Body of pancreas (tissue), 4 donors: ENCODE measurements around the gene PDYN. TPM values are rescaled to one million over a fixed set of nuclear protein-coding genes. Genes with fewer than 3 reads are reported as not detected.
A peak's percentile ranks its signal among the peaks of the same experiment; 100 is the strongest.

Experiments
- ATAC-seq: fragments of 150-250 bp; one replicate; pipeline ENCODE4 v1.9.1; 2016
- DNase-seq, 4 donors: peaks; one replicate each; pipeline ENCODE4 v3.0.0-alpha.2; 2019
- H3K27ac ChIP-seq, 4 donors: fragments of 200-600 bp; sonication (generic); 1 replicate in 3 of 4; 2 replicates in 1 of 4; pipeline versions ENCODE4 v1.5.1 to v1.6.1; 2016 to 2019; ENCODE audit warnings: mild to moderate bottlenecking in 1 of 4, mixed read lengths in 1 of 4, moderate library complexity in 1 of 4
- H3K27me3 ChIP-seq, 2 donors: fragments of 200-600 bp; sonication (generic); one replicate each; pipeline ENCODE4 v1.6.0; 2016; ENCODE audit warnings: mild to moderate bottlenecking in 1 of 2
- H3K36me3 ChIP-seq, 2 donors: fragments of 200-600 bp; sonication (generic); replicated peaks in 1 of 2; 2 replicates each; pipeline ENCODE4 v1.5.1; 2016; ENCODE audit warnings: low read depth in 2 of 2; ENCODE audit not compliant: insufficient read depth in 1 of 2
- H3K4me1 ChIP-seq: fragments of 200-600 bp; sonication (generic); one replicate; pipeline ENCODE4 v1.6.0; 2016
- H3K4me3 ChIP-seq, 2 donors: fragments of 200-600 bp; sonication (generic); 1 replicate in 1 of 2; 2 replicates in 1 of 2; pipeline ENCODE4 v1.5.1; 2016 to 2019
- H3K9me3 ChIP-seq, 3 donors: fragments of 200-600 bp; sonication (generic); 1 replicate in 2 of 3; 2 replicates in 1 of 3; pipeline ENCODE4 v1.5.1; 2016
- POLR2A ChIP-seq, 3 donors: fragments of 450-650 bp; IDR thresholded peaks; one replicate each; pipeline ENCODE4 v1.6.1; 2016; ENCODE audit warnings: antibody characterized with exemption in 3 of 3, mild to moderate bottlenecking in 2 of 3
- WGBS, 2 donors: methylation state at CpG; one replicate each; pipeline ENCODE4 v1.1.5; 2017; 5-methylcytosine and 5-hydroxymethylcytosine counted together
- intact Hi-C: fragments of 100-400 bp; cut with DNase I; formaldehyde crosslinking; loops from one replicate; pipeline ENCODE4 v1.15.1; 2023
- total RNA-seq, 2 donors: library from RNA; depleted of rRNA; stranded (reverse); fragments of >200 nt; gene quantifications; one replicate each; pipeline ENCODE4 v1.1.0, GENCODE V29; 2016
- TF ChIP-seq, protein P1 (sequence below), 7 experiments: fragments of 450-650 bp in 4 of 7; fragments of 200-600 bp in 3 of 7; sonication (generic) in 3 of 7; IDR thresholded peaks; one replicate each; pipeline ENCODE4 v1.5.1; 2016 to 2019; ENCODE audit warnings: antibody characterized with exemption in 7 of 7

Gene PDYN
- total RNA-seq, 2 donors from 2014 or later = not detected

DNA sequence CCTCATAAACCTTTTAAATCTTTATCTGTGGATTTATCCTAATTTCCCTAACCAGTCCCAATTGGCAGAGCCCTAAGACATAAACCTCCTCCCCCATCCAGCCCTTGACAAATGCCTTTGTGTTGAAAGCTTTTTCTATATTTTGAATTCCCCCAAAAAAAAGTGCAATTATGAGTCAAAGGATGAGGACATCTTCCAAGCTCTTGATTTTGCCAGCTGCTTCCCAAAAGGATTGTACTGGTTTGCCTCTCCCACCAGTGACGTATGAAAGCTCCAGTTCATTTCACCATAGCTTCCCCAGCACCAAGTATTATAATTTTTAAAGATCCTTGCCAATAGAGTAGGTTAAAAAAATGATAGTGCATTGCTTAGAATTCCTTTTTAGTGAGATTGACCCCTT, 59.7 kb downstream of the PDYN start:
- Histone ChIP-seq H3K4me1 (peaks cover 33% of the 10 kb centered on the region), H3K36me3 (no peaks in the 10 kb centered on the region), H3K4me3 (no peak overlapping the region), H3K27ac (peak overlapping the region in 2 of 4 donors; percentile 40 to 46), H3K27me3 (no peaks in the 10 kb centered on the region), H3K9me3 (no peaks in the 10 kb centered on the region)
- intact Hi-C loops = no loop called here
- peak; percentile 51 for ATAC-seq
- TF ChIP-seq, protein P1, sequence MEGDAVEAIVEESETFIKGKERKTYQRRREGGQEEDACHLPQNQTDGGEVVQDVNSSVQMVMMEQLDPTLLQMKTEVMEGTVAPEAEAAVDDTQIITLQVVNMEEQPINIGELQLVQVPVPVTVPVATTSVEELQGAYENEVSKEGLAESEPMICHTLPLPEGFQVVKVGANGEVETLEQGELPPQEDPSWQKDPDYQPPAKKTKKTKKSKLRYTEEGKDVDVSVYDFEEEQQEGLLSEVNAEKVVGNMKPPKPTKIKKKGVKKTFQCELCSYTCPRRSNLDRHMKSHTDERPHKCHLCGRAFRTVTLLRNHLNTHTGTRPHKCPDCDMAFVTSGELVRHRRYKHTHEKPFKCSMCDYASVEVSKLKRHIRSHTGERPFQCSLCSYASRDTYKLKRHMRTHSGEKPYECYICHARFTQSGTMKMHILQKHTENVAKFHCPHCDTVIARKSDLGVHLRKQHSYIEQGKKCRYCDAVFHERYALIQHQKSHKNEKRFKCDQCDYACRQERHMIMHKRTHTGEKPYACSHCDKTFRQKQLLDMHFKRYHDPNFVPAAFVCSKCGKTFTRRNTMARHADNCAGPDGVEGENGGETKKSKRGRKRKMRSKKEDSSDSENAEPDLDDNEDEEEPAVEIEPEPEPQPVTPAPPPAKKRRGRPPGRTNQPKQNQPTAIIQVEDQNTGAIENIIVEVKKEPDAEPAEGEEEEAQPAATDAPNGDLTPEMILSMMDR (IDR thresholded peaks at IDR 0.05) = no peak
- no peak for TF ChIP-seq POLR2A (IDR thresholded peaks at IDR 0.05)
- DNase-seq = no peak
- WGBS, 2 donors = 69 to 73% methylated on average over 1 of the region's 1 CpG

DNA sequence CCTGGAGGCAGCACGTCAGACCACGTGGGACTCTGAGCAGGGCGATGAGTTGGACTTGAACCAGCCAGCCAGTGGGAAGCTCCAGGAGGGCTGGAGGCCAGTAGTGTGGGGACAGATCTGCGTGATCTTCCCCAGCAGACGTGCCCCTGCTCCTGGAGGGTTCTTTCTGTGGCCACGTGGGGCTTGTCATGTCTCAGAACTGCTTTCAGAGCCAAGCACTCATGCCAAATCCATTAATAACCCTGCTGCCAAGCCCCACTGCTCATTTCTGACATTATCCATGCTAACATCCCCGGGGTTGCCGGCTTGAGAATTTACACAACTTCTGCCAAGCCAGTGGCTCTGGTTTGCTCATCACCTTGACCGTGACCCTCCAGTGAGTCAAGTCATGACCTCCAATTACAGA, 60.4 kb downstream of the PDYN start:
- ATAC-seq (peak; percentile 33), DNase-seq (peak; percentile 25 to 58 (median 48))
- Histone ChIP-seq H3K27me3 (no peaks in the 10 kb centered on the region), H3K27ac (peak overlapping the region in 3 of 4 donors; percentile 10 to 30 (median 24)), H3K4me3 (no peak overlapping the region), H3K36me3 (no peaks in the 10 kb centered on the region), H3K4me1 (peaks cover 34% of the 10 kb centered on the region), H3K9me3 (no peaks in the 10 kb centered on the region)
- TF ChIP-seq, protein P1 (IDR thresholded peaks at IDR 0.05) = no peak
- no peak for TF ChIP-seq POLR2A (IDR thresholded peaks at IDR 0.05)
- intact Hi-C loops = no loop called here
- 31 to 35% methylated on average over 6 to 9 of the region's 9 CpGs for WGBS, 2 donors

DNA sequence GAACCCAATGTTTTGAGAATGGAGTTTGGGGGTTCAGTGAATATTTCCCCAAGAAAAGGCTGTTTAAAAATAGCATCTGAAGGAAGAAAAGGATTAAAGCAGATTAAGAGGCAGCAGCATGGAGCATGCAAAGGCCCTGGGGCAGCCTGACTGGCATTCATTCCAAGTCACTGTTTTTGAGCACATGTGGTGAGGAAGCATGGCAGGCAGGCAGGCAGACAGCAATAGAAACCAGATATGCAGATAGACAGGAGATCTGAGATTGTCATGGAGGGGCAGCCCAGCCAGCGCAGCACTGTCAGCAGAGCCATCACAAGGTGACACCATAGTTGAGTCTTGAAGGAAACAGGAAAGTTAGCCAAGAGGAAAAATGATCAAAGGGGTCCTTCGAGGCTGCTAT, 60.9 kb downstream of the PDYN start:
- Histone ChIP-seq H3K9me3 (no peaks in the 10 kb centered on the region), H3K27ac (peak overlapping the region in 1 of 4 donors; percentile 24), H3K36me3 (no peaks in the 10 kb centered on the region), H3K4me1 (peaks cover 34% of the 10 kb centered on the region), H3K27me3 (no peaks in the 10 kb centered on the region), H3K4me3 (no peak overlapping the region)
- intact Hi-C loops = no loop called here
- DNase-seq (no peak), ATAC-seq (no peak)
- WGBS, 2 donors = 69% methylated on average over 2 of the region's 2 CpGs
- TF ChIP-seq, protein P1 (IDR thresholded peaks at IDR 0.05) = no peak
- TF ChIP-seq POLR2A (IDR thresholded peaks at IDR 0.05) = no peak

DNA sequence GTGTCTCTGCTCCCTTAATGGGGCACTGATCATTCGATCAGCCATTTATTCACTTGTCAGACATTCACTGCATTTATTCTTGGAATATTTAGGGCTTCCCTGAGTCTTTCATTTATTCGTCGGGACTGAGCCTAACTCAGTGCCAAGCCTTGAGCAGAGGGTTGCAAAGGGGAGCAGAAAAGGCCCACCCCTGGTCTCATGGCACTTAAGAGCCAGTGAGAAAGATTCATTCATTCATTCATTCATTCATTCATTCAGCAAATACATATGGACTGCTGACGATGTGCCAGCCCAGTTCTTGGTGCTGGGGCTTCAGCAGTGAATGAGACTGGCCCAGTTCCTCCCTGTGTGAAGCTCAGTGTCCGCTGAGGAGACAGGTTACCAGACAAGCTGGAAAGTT, 62.0 kb downstream of the PDYN start:
- TF ChIP-seq, protein P1 (IDR thresholded peaks at IDR 0.05) = no peak
- no peak for TF ChIP-seq POLR2A (IDR thresholded peaks at IDR 0.05)
- intact Hi-C loops = no loop called here
- ATAC-seq (no peak), DNase-seq (no peak)
- no peaks in the 10 kb centered on the region for H3K27me3 ChIP-seq
- no peaks in the 10 kb centered on the region for H3K9me3 ChIP-seq
- no peak overlapping the region for H3K27ac ChIP-seq
- no peak overlapping the region for H3K4me3 ChIP-seq
- H3K4me1 ChIP-seq = peaks cover 32% of the 10 kb centered on the region
- WGBS, 2 donors = 60 to 71% methylated on average over 5 of the region's 5 CpGs
- no peaks in the 10 kb centered on the region for H3K36me3 ChIP-seq

DNA sequence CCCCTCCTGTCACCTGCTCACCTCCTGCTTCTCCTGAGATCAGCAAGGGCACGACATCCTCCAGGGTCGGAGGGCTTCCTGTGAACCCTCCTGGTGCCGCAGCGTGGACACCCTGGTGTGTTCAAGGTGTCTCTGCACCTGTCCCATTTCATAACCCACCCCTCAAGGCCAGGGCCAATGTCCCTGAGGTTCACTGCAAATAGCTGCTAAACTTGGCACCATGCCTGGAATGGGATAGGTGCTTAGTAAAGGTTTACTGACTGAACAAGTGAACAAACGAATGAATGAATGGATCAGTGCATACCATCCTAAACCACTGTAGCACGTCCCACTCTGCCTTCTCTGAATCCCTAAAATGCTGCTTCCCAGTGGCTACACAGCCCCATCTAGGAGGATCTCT, 63.7 kb downstream of the PDYN start:
- no peaks in the 10 kb centered on the region for H3K9me3 ChIP-seq
- intact Hi-C loops = no loop called here
- no peak overlapping the region for H3K4me3 ChIP-seq
- no peaks in the 10 kb centered on the region for H3K36me3 ChIP-seq
- TF ChIP-seq, protein P1 (IDR thresholded peaks at IDR 0.05) = no peak
- no peak for TF ChIP-seq POLR2A (IDR thresholded peaks at IDR 0.05)
- no peaks in the 10 kb centered on the region for H3K27me3 ChIP-seq
- H3K27ac ChIP-seq = no peak overlapping the region
- H3K4me1 ChIP-seq = peaks cover 24% of the 10 kb centered on the region
- WGBS, 2 donors = 38 to 39% methylated on average over 6 of the region's 6 CpGs
- no peak for ATAC-seq
- DNase-seq = peak in 3 of 4 donors; percentile 21 to 48 (median 36)
